Measurements from ENCODE around the gene SCOC. TPM values are rescaled to one million over a fixed set of nuclear protein-coding genes. Genes with fewer than 3 reads are reported as not detected.

Gene SCOC
- total and polyA plus RNA-seq, 2 of the 13 experiments (the other 11 are each of a cell fraction or from before 2014, with no cell fraction given) = 43.8 to 65.2 TPM

DNA sequence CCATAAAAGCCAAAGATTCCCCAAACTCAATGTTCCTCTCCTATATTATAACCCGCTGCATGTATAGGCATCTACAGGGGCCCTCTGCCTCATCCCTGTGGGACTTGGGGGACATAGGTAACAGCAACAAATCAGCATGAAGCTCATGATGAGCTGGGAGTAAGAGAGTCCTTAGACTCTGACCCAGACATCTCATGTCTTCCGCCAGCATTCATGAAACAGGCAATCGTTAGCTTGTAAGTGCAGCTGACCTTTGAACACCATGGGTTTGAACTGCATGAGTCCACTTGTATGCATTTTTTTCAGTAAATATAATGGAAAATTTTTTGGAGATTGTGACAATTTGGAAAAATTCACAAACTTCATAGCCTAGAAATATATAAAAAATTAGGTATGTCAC is 10.4 kb upstream of the SCOC start (continued):
- no peak for TF ChIP-seq ZFP82 (CRISPR knock-in tag; IDR thresholded peaks at IDR 0.05; ENCODE audit: borderline replicate concordance)
- no peak for TF ChIP-seq ZNF766 (CRISPR knock-in tag; IDR thresholded peaks at IDR 0.05; ENCODE audit: borderline replicate concordance)
- no peak for TF ChIP-seq JUND (CRISPR knock-in tag; IDR thresholded peaks at IDR 0.05)
- TF ChIP-seq, protein P1, sequence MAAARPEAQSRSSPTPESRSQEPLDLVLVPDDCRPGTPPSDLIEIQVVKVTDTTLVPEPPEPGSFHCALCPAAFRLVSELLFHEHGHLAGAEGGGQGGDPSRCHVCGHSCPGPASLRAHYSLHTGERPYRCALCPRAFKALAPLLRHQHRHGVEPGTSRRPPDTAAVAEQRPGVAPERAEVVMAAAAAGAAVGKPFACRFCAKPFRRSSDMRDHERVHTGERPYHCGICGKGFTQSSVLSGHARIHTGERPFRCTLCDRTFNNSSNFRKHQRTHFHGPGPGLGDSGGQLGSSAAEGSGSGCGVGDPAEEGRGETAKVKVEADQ (CRISPR knock-in tag; IDR thresholded peaks at IDR 0.05; ENCODE audit: borderline replicate concordance) = no peak
- no peak for TF ChIP-seq ATRX (CRISPR knock-in tag; IDR thresholded peaks at IDR 0.05; ENCODE audit: borderline replicate concordance)
- TF ChIP-seq ZNF496 (CRISPR knock-in tag; IDR thresholded peaks at IDR 0.05; ENCODE audit: insufficient replicate concordance) = no peak
- no peak for TF ChIP-seq MTA3 (CRISPR knock-in tag; IDR thresholded peaks at IDR 0.05)
- TF ChIP-seq SMAD9 (CRISPR knock-in tag; IDR thresholded peaks at IDR 0.05) = no peak
- TF ChIP-seq ZNF292 (CRISPR knock-in tag; IDR thresholded peaks at IDR 0.05; ENCODE audit: borderline replicate concordance, low read depth) = 0 out of 2 replicates have a peak, but pooled peaks have one; percentile 28
- TF ChIP-seq TCF12 (IDR thresholded peaks at IDR 0.05) = no peak
- no peak for TF ChIP-seq TCF12 (CRISPR knock-in tag; IDR thresholded peaks at IDR 0.05)
- TF ChIP-seq ZNF580 (CRISPR knock-in tag; IDR thresholded peaks at IDR 0.05; ENCODE audit: borderline replicate concordance, low read depth) = no peak
- no peak for TF ChIP-seq ZNF567 (CRISPR knock-in tag; IDR thresholded peaks at IDR 0.05; ENCODE audit: borderline replicate concordance)
- TF ChIP-seq SRSF1 (optimal IDR thresholded peaks at IDR 0.05; ENCODE audit: low read depth, low read length) = no peak
- no peak for TF ChIP-seq CHD2 (IDR thresholded peaks at IDR 0.05; ENCODE audit: low read depth, low read length)
- no peak for TF ChIP-seq ZNF646 (CRISPR knock-in tag; IDR thresholded peaks at IDR 0.05)
- TF ChIP-seq ZFP41 (CRISPR knock-in tag; IDR thresholded peaks at IDR 0.05; ENCODE audit: borderline replicate concordance) = no peak
- no peak for TF ChIP-seq RAD21 (CRISPR knock-in tag; IDR thresholded peaks at IDR 0.05)
